NCI-H2196 treated with DMSO at 0.1 percent for 48 hours (cell line): Measurements from ENCODE around the gene VWA1.
"Not testable (repeated sequence)": the region's sequence is repeated elsewhere in the genome, so short reads cannot be mapped to it uniquely, and the experiment has no call there.

Experiments used
- DNase-seq: peaks from one replicate; lab custom pipeline; 2025; ENCODE audit not compliant: unreplicated experiment; lab: John Stamatoyannopoulos, UW

VWA1 gene

DNA sequence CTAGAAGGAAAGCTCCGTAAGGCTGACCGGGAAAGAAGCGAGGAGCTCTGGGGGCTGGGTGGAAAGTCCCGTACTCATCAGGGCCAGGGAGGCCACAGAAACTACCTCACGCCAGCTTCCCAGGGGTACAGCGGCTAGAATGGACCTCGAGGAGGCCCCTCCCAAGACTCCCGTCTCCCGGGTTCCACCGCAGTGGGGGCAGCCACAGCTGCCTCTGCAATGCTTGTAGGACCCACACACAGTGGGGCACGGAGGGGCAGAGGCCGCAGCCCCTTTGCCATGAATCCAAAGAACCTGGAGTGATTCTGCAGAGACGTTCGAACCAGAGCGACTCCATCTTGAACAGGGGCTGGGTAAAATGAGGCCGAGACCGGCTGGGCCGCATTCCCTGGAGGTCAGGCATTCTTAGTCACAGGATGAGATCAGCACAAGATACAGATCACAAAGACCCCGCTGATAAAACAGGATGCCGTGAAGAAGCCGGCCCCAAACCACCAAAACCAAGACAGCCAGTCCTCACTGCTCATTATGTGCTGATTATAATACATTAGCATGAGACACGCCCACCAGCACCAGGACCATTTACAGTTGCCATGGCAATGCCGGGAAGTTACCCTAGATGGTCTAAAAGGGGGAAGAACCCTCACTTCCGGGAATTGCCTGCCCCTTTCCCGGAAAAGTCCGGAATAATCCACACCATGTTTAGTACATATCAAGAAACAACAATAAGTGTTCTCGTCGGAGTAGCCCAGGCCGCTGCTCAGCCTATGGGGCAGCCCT is 12.8 kb upstream of the VWA1 start:
- no peak for DNase-seq

DNA sequence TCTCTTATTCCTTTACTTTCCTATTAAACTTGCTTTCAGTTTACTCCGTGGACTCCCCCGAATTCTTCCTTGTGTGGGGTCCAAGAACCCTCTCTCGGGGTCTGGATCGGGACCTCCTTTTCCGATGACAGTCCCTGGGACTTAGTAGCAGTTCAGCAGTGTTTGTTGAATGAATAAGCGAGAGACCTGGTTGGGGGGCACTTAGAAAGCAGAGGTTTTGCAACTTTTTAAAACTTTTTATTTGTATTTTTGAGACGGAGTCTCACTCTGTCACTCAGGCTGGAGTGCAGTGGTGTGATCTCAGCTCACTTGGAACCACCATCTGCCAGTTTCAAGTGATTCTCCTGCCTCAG is 12.3 kb upstream of the VWA1 start:
- no peak for DNase-seq

DNA sequence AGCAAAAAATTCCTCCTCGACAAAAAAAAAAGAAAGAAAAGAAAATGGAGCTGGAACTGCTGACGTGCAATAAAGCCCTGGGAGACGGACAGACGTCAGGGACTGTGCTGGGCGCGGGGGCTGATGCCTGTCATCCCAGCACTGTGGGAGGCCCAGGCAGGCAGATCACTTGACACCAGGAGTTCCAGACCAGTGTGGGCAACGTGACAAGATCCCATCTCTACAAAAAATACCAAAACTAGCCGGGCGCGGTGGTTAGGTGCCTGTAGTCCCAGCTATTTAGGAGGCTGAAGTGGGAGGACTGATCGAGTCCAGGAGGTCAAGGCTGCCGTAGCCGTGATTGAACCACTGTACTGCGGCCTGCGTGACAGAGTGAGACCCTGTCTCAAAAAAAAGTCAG is 10.8 kb upstream of the VWA1 start:
- no peak for DNase-seq

DNA sequence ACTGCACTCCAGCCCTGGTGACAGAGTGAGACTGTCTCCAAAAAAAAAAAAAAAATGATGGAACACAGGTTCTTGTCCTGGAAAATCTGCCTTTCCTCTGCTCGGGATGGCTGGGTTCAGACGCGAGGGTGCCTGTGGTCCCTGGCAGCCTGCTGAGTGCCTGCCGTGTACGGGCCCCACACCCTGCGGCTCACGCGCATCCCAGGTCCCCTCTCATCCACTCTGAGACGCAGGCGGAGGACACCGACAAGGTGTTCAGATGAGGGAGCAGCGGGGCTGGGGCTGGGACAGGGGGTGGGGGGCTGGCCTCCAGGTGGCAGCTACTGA is 10.1 kb upstream of the VWA1 start:
- no peak for DNase-seq

DNA sequence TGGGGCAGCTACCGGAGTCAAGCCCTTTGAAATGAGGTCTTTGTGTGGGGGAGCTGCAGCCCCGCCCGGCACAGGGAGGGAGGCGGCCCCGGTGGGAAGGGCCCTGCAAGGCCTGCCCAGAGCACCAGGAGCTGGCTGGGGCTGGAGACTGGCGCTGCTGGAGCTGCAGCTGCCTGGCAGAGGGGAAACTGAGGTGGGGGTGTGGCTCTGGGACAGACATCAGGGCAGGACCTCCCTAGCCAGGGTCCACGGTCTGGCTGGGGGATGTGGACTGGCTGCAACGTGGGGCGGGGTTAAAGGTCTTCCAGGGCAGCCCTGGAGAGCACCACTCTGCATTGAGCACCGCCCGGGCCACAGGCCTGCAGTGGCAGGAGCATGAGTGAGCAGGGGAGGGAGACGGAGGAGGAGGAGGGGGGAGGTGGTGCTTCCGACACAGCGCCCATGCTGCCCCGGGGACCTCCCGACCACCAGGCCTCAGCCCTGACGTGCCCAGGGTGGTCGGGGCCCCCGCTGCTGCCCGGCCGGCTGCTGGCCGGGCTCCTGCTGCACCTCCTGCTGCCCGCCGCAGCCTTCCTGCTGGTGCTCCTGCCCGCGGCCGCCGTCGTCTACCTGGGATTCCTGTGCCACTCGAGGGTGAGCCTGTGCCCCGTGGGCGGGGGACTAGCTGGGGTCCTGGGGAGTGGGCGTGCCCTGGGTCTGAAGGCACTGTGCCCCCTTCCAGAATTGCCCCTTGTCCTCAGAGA is 9.6 kb upstream of the VWA1 start:
- no peak for DNase-seq

DNA sequence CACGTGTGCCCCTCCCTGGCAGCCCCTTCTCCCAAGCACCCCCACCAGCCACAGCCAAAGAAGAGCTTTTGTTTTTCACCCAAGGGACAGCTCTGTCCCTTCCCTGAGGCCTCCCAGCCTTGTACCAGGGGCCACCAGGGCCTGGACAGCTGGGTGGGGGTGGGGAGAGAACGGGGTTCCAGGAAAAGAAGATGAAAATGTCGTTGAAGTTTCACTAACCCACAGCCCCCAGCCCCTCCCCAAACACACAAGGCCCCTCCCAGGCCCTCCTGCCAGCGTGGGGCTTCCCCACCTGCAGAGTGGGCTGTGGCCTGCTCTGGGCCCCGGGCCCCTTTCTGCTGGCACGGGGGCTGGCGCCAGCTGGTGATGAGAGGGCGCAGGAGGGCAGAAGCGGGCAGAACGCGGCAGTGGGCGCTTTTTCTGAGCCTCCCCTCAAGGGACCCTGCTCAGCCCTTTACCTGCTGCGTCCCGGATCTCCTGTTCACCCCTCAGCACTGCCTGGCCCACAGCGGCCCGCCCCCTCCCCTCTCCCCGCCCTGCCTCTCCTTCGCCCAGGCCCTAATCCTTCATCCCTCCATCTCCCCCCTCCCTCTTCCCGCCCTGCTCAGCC is 8.9 kb upstream of the VWA1 start:
- no peak for DNase-seq

DNA sequence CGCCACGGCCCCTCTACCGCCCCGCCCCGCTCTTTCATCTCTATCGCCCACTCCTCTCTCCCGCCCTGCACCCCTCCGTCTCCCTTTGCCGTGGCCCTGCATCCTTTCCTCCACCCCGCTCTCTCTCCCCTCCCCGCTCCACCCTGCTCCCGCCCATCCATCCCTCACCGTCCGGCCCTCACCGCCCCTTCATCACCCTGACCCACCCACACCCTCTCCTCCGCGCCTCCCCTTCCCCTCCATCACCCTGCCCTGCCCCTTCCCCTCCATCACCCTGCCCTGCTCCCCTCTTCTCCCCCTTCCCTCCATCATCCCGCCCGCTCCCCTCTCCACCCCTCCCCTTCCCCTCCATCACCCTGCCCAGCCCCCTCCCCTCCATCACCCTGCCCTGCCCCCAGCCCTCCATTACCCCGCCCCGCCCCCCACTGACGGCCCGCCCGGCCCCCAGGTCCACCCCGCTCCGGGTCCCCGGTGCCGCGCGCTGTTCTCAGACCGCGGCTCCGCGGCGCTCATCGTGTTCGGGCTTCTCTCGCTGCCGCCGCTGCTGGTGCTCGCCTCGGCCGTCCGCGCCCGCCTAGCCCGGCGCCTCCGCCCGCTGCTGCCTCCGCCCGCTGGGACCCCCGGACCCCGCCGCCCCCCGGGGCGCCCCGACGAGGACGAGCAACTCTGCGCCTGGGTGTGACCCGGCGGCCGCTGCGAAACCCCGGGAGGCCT is 8.2 kb upstream of the VWA1 start:
- no peak for DNase-seq

DNA sequence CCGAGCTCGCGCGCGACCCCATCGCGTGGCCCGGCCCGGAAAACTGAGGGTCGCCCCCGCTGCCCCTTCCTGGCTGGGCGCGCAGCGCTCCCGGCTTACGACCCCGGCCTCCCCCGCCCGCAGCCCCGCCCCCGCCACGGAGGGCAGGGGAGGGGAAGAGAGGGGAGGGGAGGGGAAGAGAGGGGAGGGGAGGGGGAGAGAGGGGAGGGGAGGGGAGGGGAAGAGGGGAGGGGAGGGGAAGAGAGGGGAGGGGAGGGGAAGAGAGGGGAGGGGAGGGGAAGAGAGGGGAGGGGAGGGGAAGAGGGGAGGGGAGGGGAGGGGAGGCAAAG is 7.7 kb upstream of the VWA1 start:
- no peak for DNase-seq

DNA sequence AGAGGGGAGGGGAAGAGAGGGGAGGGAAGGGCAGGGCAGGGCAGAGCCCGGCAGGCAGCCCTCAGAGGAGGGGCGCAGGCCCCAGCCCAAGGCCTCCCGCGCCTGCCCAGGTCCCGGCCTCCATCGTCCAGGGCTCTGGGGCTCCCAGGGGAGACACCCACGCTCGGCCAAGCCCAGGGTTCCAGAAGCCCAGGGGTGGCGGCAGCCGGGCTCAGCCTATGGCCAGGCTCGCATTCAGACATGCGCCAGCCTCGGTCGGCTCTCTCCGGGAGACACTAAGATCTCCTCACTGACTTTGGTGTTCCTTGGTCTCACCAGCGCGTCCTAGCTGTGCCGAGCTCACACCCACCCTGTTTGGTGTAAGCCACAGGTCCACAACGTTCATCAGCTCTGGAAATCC is 7.3 kb upstream of the VWA1 start:
- no peak for DNase-seq

DNA sequence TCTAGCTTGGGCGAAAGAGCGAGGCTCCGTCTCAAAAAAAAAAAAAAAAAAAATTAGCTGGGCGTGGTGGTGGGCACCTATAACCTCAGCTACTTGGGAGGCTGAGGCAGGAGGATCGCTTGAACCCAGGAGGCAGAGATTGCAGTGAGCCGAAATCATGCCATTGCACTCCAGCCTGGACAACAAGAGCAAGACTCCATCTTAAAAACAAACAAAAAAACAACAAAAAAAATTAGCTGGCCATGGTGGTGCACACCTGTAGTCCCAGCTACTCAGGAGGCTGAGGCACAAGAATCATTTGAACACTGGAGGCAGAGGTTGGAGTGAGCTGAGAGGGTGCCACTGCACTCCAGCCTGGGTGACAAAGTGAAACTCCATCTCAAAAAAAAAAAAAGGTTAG is 6.5 kb upstream of the VWA1 start:
- not testable (repeated sequence) for DNase-seq

DNA sequence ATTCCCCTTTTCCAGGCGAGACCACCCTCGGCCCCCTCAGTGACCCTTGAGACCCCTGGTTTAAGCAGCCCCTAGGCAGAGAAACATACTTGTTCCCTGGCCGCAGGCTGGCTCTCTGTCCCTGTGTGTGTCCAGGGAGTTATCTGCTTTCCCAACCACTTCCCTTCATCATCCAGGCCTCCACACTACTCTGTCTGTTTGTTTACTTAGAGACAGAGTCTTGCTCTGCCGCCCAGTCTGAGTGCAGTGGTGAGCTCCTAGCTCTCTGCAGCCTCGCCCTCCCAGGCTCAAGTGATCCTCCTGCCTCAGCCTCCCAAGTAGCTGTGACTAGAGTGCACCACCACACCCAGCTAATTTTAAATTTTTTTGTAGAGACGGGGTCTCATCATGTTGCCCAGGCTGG is 5.8 kb upstream of the VWA1 start:
- DNase-seq = no peak

DNA sequence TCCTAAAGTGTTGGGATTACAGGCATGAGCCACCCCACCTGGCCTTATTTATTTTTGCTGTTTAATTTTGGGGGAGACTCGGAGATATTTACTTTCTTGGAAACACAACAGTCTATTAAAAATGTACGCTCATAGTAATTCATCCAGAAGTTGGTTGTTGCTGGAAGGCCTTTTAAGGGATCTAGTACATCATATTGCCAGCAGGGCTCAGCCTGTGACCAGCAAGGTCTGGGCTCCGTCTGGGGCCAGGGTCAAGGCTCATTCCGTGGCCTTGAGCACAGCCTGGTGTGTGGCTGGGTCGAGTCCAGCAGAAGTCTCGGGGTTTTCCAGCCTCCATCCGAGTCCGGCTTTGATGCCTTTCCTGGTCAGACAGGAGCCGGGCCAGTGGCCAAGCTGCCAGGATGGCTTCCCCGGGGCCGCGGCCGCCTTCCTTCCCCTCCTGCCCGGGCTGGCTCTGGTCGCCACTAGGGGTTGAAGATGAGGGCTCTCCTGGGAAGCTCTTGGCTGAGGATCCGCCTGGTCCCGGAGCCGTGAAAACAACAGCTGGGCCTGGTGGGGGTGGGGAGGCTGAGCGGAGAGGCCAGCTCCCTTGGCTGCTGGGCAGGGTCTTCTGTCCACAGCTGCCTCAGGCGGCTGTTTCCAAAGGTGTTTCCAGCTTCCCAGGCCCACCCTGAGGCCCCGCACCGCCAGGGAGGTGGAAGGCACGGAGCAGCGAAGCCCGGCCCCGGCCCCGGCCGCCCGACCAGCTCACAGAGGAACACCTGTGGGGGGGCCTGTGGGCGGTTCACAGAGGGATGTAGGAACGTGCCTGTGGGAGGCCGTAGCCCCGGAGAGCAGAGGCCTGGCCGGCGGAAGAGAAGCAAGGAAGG is 5.1 kb upstream of the VWA1 start:
- DNase-seq = peak; percentile 56

DNA sequence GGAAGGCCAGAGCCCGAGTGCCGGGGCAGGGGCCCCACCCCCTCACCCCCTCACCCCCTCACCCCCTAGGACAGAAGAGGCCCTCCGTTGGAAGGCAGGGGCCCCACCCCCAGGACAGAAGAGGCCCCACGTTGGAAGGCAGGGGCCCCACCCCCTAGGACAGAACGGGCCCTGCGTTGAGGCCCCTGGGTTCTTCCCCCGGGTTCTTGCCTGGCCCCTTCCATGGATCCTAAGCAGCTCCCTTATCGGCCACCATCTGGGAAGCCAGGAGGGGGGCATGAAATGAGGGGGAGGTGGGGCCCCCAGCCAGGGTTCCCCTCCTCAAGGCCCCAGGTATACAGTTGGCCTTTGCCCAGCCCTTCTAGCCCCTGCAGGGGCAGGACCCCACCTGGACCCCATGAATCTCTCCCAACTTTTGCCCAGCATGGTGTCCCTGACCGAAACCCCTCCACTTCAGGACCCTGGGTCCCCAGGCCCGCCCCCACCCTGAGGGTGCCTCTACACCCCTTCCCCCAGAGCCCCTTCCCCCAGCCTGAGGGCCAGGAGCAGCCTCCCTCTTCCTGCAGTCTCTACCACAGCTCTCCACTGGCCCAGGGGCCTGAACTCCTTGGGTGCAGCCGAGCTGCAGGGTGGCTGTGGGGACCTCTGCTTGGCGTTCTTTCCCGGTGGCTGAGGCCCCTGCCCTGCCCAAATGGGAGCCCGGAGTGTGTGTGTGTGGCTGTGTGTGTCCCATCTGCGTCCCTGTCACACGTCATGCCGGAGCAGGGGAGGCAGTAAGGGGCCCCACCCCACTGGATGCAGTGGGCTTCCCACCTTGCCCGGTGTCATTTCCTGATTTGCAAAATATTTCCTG is 4.3 kb upstream of the VWA1 start:
- DNase-seq = no peak

DNA sequence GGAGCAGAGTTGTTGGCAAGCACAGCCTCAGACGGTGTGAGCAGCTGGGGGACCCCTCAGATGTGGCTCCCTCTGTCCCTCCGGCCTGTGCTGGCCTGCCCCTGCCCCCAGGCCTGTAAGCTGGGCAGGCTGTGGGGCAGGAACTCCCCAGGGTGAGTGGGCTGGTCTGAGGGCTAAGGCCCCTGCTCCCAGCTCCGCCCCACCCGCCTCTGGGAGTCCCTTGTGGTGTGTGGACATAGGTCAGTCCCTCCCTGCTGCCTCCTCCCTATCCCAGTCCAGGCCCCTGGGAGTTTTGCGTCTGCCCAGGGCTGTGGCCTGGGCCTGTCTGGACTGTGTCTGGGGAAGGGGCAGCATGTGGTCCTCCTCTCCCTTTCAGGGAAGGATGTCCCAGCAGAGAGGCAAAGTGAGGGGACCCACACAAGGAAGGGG is 3.6 kb upstream of the VWA1 start:
- DNase-seq = no peak

DNA sequence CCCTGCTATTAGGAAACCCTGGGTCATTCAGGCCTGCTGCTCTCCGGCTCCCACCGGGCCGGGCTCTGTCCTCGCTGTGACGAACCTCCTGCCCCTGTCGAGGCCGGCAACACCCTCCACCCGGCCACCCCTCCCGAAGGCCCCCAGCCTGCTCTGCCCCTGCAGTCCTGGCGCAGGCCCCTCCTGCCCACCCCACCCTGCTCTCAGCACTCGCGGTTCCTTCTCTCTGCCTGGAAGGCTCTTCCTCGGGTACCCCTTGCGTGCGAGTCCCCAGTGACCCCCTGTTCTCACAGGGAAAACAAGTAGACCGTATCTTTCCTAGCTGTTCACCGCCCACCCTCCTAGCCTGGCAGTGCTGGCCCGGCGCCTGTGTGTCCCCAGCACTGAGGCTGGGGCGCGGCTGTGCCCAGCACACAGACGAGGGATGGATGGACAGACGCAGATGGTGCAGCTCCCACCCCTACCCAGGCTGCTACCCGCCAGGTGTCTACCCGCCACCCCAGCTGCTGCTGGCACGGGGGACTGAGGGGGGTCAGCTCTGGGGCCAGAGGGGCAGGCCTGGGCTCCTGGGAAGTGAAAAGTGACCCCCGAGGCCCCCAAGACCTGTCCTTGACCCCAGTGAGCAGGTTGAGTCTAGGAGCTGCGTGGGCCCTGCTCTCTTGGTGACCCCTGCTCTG is 3.1 kb upstream of the VWA1 start:
- DNase-seq = no peak

DNA sequence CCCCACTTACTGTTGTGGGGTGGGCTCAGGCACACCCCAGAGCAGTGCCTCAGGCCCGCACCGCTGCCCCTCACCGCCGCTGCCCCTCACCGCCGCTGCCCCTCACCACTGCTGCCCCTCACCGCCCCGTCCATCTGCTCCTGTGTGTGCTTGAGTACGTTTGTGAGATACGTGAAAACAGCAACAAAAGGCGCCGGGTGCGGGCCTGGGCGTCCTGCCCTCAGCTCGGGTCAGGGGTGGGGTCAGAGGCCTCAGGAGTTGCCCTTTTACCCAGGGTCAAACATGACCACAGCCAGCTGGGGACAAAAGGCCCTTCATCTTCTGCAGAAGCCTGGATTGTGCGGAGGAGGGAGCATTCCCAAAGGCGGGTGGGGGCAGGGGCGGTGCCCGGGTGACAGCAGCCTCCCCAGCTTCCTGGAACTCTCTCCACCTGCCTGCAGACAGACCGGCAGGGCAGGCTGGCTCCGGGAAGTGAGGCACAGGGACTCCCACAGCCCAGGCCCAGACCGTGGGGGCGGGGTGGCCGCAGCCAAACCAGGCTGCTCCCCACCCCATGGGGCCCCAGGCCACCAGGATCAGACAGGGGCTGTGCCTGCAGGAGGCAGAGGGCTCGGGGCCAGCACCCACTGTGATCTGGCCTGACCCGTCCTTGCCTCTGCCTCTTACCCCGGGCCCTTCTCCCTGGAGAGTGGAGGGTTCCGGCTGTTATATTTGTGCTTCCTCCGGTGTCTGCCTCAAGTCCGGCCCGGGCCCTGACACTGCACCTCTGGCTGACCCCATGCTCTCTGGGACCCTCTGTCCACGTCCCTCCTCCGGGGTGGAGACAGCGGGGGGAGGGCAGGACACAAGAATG is 2.3 kb upstream of the VWA1 start:
- peak; percentile 80 for DNase-seq

DNA sequence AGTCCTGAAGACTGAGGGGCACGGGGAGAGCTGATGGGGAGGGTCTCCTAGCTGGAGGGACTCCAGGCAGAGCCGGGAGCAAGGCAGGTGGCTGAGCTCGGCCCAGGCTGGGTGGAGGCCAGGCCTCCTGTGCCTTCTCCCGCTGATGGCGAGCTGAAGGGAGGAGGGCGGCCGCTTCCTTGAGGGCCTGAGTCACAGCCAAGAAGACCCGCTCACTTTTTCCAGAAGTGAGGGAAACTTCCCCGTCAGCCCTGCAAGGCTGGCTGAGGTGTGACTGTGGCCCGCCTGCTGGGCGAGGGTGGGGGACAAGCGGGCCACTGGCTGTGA is 1.7 kb upstream of the VWA1 start:
- DNase-seq = no peak

DNA sequence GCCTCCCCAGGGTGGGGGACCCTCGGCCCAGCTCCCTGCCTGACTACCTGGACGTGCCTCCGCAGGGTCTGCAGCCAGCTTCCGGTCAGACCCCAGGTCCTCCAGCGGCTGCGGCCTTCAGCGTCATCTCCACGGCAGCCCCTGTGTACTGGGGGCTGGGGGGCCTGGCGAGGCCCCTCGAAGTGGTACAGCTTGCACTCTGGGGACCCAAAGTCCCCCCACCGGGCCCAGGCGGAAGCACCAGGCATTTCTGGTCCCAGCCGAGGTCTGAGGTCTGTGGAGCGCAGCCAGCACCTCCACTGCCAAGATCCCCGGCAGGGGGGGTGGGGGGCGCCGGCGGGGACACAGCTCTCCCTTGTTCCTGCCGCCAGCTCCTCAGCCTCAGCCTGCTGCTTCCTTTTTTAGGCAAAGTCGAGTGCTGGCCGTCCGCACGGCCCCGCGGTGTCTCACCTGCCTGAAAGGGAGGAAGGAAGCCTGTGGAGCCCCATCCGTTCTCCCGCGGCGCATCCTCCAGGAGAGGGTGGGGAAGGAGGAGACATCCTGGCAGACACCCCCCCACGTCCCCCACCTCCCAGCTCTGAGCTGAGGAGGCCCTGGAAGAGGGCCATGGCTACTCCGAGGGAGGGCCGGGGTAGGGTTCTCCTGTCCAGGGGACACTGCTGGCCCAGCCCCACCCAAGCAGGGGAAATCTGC is 1.2 kb upstream of the VWA1 start:
- DNase-seq = peak; percentile 45
